ENCODE measurements around the gene MLX.

Gene MLX

GRCh38 chr17:42526031-42526444 is 40.9 kb upstream of the MLX start:
- Histone ChIP-seq H3K27me3 (ENCODE audit: low read depth, low read length) (no peaks in the 10 kb centered on the region), H4K20me1 (ENCODE audit: insufficient read depth, low read length) (no peaks in the 10 kb centered on the region), H3K27ac (ENCODE audit: low read length) (no peak overlapping the region), H3K36me3 (replicated peaks; ENCODE audit: low read depth, low read length) (peaks cover 9% of the 10 kb centered on the region), H3K4me2 (ENCODE audit: low read length) (no peak overlapping the region), H3K9me3 (ENCODE audit: insufficient read depth, low read length) (no peaks in the 10 kb centered on the region), H3K4me1 (ENCODE audit: low read length) (peaks cover 28% of the 10 kb centered on the region), H2AFZ (ENCODE audit: low read depth, low read length) (no peak overlapping the region), H3K9ac (ENCODE audit: low read length) (no peak overlapping the region), H3K4me3 (ENCODE audit: low read length) (no peak overlapping the region), H3K79me2 (ENCODE audit: low read length) (no peaks in the 10 kb centered on the region)
- TF ChIP-seq EZH2phosphoT487 (IDR thresholded peaks at IDR 0.05; ENCODE audit: low read depth): no peak
- TF ChIP-seq CTCF (IDR thresholded peaks at IDR 0.05; ENCODE audit: low read depth, low read length): no peak

GRCh38 chr17:42527932-42528331 is 39.0 kb upstream of the MLX start:
- Histone ChIP-seq H3K4me1 (ENCODE audit: low read length) (peaks cover 34% of the 10 kb centered on the region), H4K20me1 (ENCODE audit: insufficient read depth, low read length) (no peaks in the 10 kb centered on the region), H3K79me2 (ENCODE audit: low read length) (no peaks in the 10 kb centered on the region), H3K27ac (ENCODE audit: low read length) (no peak overlapping the region), H3K4me3 (ENCODE audit: low read length) (no peak overlapping the region), H3K9me3 (ENCODE audit: insufficient read depth, low read length) (no peaks in the 10 kb centered on the region), H3K36me3 (replicated peaks; ENCODE audit: low read depth, low read length) (no peaks in the 10 kb centered on the region), H3K4me2 (ENCODE audit: low read length) (no peak overlapping the region), H3K9ac (ENCODE audit: low read length) (no peak overlapping the region), H3K27me3 (ENCODE audit: low read depth, low read length) (no peaks in the 10 kb centered on the region), H2AFZ (ENCODE audit: low read depth, low read length) (no peak overlapping the region)
- TF ChIP-seq EZH2phosphoT487 (IDR thresholded peaks at IDR 0.05; ENCODE audit: low read depth) (no peak), CTCF (IDR thresholded peaks at IDR 0.05; ENCODE audit: low read depth, low read length) (no peak)

GRCh38 chr17:42529061-42529460 is 37.8 kb upstream of the MLX start:
- no peak overlapping the region for H3K27ac ChIP-seq (ENCODE audit: low read length)

GRCh38 chr17:42530952-42531454 is 35.9 kb upstream of the MLX start:
- TF ChIP-seq EZH2phosphoT487 (IDR thresholded peaks at IDR 0.05; ENCODE audit: low read depth) (no peak), CTCF (IDR thresholded peaks at IDR 0.05; ENCODE audit: low read depth, low read length) (no peak)
- no peaks in the 10 kb centered on the region for H3K36me3 ChIP-seq (replicated peaks; ENCODE audit: low read depth, low read length)
- H4K20me1 ChIP-seq (ENCODE audit: insufficient read depth, low read length): no peaks in the 10 kb centered on the region
- no peak overlapping the region for H3K9ac ChIP-seq (ENCODE audit: low read length)
- peaks cover 38% of the 10 kb centered on the region for H3K4me1 ChIP-seq (ENCODE audit: low read length)
- no peak overlapping the region for H3K4me3 ChIP-seq (ENCODE audit: low read length)
- no peak overlapping the region for H3K4me2 ChIP-seq (ENCODE audit: low read length)
- H3K27ac ChIP-seq (ENCODE audit: low read length): no peak overlapping the region
- no peaks in the 10 kb centered on the region for H3K27me3 ChIP-seq (ENCODE audit: low read depth, low read length)
- H3K79me2 ChIP-seq (ENCODE audit: low read length): no peaks in the 10 kb centered on the region
- no peaks in the 10 kb centered on the region for H3K9me3 ChIP-seq (ENCODE audit: insufficient read depth, low read length)
- no peak overlapping the region for H2AFZ ChIP-seq (ENCODE audit: low read depth, low read length)

More at GRCh38 chr17:42529061-42529460, 37.8 kb upstream of the MLX start:
- no peaks in the 10 kb centered on the region for H3K27me3 ChIP-seq (ENCODE audit: low read depth, low read length)
- H2AFZ ChIP-seq (ENCODE audit: low read depth, low read length): no peak overlapping the region
- no peak overlapping the region for H3K4me2 ChIP-seq (ENCODE audit: low read length)
- H3K79me2 ChIP-seq (ENCODE audit: low read length): no peaks in the 10 kb centered on the region
- H3K36me3 ChIP-seq (replicated peaks; ENCODE audit: low read depth, low read length): no peaks in the 10 kb centered on the region
- H3K4me1 ChIP-seq (ENCODE audit: low read length): peaks cover 32% of the 10 kb centered on the region
- TF ChIP-seq CTCF (IDR thresholded peaks at IDR 0.05; ENCODE audit: low read depth, low read length) (no peak), EZH2phosphoT487 (IDR thresholded peaks at IDR 0.05; ENCODE audit: low read depth) (no peak)
- H4K20me1 ChIP-seq (ENCODE audit: insufficient read depth, low read length): no peaks in the 10 kb centered on the region
- H3K4me3 ChIP-seq (ENCODE audit: low read length): no peak overlapping the region
- no peaks in the 10 kb centered on the region for H3K9me3 ChIP-seq (ENCODE audit: insufficient read depth, low read length)
- H3K9ac ChIP-seq (ENCODE audit: low read length): no peak overlapping the region
